ENCODE data around the gene CD40.
"Not testable (repeated sequence)": the region's sequence is repeated elsewhere in the genome, so short reads cannot be mapped to it uniquely, and the experiment has no call there.

Gene CD40

GRCh38 chr20:46099491-46100287, 18.4 kb upstream of the CD40 start:
- no peak for DNase-seq

GRCh38 chr20:46100444-46100843, 17.7 kb upstream of the CD40 start:
- not testable (repeated sequence) for DNase-seq

GRCh38 chr20:46100988-46101387, 17.1 kb upstream of the CD40 start:
- no peak for DNase-seq

GRCh38 chr20:46101957-46102356, 16.2 kb upstream of the CD40 start:
- DNase-seq = no peak

GRCh38 chr20:46102940-46103339, 15.2 kb upstream of the CD40 start:
- DNase-seq = no peak

GRCh38 chr20:46104262-46104661, 13.9 kb upstream of the CD40 start:
- DNase-seq = no peak

- no peak for DNase-seq
Observed at GRCh38 chr20:46107061-46107460, 11.1 kb upstream of the CD40 start.

GRCh38 chr20:46108435-46108841, 9.7 kb upstream of the CD40 start:
- no peak for DNase-seq

GRCh38 chr20:46108976-46109375, 9.1 kb upstream of the CD40 start:
- no peak for DNase-seq

- no peak for DNase-seq
Observed at GRCh38 chr20:46111028-46111835, 6.9 kb upstream of the CD40 start.

- no peak for DNase-seq
Observed at GRCh38 chr20:46111836-46112212, 6.3 kb upstream of the CD40 start.

GRCh38 chr20:46112430-46113112, 5.5 kb upstream of the CD40 start:
- DNase-seq = no peak

- no peak for DNase-seq
Observed at GRCh38 chr20:46113113-46113470, 5.0 kb upstream of the CD40 start.

- no peak for DNase-seq
Observed at GRCh38 chr20:46114449-46114848, 3.7 kb upstream of the CD40 start.

GRCh38 chr20:46118481-46119020, 437 bp downstream of the CD40 start:
- DNase-seq = no peak

- no peak for DNase-seq
Observed at GRCh38 chr20:46119028-46119546, 973 bp downstream of the CD40 start.

GRCh38 chr20:46119547-46119946, 1.4 kb downstream of the CD40 start:
- no peak for DNase-seq

GRCh38 chr20:46120136-46120535, 2.0 kb downstream of the CD40 start:
- no peak for DNase-seq

GRCh38 chr20:46121184-46121930, 3.2 kb downstream of the CD40 start:
- no peak for DNase-seq

- DNase-seq = no peak
Observed at GRCh38 chr20:46122071-46122470, 4.0 kb downstream of the CD40 start.

- no peak for DNase-seq
Observed at GRCh38 chr20:46122516-46123481, 4.7 kb downstream of the CD40 start.

All from stimulated activated CD4-positive, alpha-beta T cell treated with anti-CD3 and anti-CD28 coated beads, Interleukin-12 subunit alpha, Interleukin-12 subunit beta, amount 100 ng/mL, for 4 hours (primary cell).